SK-N-DZ (cell line): Measurements from ENCODE around the gene SGCD.

Source experiments
- DNase-seq: peaks from one replicate; pipeline ENCODE4 v3.0.0-alpha.2; 2015; ENCODE audit warnings: low spot score

Gene SGCD

DNA sequence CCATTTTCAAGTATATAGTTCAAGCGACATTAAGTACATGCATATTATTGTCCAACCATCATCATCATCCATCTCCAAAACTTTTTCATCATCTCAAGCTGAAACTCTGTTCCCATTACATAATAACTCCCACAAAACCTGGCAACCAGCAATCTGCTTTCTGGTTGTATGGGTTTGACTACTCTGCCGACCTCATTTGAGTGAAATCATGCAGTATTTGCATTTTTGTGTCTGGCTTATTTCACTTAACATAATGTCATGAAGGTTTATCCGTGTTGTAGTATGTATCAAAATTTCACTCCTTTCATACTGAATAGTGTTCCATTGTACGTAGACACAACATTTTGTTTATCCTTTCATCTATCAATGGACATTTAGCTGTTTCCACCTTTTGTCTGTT lies 74.8 kb downstream of the SGCD start:
- DNase-seq: no peak

DNA sequence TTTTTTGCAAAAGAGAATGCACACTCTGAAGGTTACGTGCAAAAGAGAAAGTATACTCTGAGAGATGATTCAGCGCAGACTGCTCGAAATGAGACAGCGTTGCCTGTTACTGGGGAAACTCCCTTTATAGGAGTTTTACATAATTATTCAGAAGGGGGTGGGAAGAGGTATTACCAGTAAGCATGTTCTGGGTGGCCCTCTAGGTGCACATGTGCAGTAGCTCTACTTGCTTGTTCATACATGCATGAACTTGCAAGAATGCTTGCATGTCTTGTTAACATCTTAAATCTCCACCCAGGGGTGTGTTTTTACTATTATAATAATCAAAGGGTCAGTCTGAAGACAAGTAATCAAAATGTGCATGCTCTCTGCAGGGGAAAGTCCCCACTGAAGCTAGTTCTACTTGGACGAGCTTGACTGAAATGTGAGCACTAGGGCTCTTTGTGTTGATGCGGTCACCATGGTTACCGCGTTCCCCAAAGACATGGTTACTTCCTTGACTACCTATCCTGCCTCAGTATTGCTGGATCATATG lies 75.5 kb downstream of the SGCD start:
- DNase-seq: no peak

DNA sequence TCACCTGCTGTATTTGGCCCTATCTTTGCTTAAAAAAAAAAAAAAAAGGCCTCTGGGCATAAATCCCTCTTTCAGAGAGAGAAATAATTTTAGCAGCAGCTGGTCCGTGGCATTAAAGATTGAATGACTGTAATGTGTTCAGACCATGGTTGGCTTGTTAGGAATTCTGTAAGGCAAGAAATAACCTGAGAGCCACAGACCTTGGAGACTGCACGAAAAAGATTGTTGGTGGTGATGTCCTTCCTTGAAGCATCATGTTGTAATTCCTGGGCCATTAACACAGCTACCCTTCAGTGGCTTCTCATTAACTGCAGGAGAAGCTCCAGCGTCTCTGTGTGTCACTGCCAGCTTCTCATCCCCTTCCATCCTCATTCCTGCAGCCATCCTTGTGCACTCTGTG lies 79.0 kb downstream of the SGCD start:
- no peak for DNase-seq

DNA sequence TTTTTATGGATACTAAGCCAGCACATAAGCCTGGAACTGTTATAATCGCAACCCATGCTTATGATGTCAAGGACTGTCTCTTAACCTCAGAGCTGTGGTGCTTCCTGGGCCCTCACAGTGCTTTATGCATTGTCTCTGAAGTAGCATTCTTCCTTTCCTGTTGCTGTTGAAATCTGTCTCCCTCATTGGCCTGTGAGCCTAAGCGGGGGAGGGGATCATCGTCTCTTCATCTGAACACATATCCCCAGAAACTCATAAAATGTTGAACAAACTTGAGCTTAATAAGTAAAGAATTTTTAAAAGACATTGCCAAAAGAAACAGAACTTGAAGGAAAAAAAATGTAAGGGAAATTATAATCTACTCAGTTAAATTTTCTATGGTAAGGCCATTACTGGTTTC lies 80.3 kb downstream of the SGCD start:
- no peak for DNase-seq

DNA sequence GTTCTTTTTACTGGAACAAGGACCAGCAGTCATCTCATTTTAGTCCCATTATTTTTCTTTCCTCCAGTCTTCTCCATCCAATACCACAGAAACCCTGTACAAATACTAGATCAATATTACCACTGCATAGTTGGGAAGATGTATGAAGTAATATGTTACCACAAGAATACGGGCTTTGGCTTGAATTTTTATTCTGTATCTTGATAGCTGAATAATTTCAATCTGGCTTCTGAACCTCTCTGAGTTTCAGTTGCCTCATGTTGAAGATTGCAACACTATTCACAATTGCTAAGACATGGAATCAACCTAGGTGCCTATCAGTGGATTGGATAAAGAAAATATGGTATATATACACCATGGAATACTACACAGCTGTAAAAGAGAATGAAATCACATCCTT lies 82.9 kb downstream of the SGCD start:
- no peak for DNase-seq

- DNase-seq: no peak
These were observed 84.2 kb downstream of the SGCD start for GRCh38 chr5:156411185-156411613.

DNA sequence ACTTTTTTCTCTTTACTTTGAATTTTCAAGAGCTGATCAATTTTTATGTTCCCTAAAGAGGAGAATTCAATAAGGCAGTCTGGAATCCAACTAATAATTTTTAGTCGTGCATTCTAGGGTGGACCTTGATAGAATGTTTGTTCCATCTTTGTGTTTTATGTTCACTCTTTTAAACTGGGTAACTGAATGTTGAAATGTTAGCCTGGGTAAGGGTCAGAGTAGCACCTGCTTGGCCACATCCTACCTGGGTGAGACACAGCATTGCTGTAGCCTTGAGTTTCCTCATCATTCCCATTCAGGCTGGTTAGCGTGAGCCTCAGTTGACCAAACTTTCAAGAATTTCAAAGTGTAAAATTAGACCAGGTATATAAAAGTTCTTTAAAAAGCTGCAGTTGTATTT lies 85.0 kb downstream of the SGCD start:
- DNase-seq: no peak

DNA sequence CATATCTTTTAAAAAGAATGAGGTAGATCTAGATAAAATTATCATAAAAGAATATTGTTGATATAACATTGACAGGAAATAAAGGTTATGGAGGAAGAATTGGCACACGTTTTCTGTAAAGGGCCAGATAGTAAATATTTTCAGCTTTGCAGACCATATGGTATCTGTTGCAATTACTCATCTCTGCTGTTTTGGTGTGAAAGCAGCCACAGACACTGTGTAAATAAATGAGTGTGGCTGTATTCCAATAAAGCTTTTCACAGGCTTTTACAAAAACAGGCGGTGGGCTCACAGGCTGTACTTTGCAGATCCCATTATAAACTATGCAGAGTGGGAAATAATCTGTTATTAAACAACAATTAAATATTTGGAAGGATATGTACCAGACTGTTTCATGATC lies 87.4 kb downstream of the SGCD start:
- DNase-seq: no peak

GRCh38 chr5:156419661-156420060 lies 92.7 kb downstream of the SGCD start:
- DNase-seq: no peak

GRCh38 chr5:156420665-156421064 lies 93.7 kb downstream of the SGCD start:
- no peak for DNase-seq

- no peak for DNase-seq
These were observed 94.8 kb downstream of the SGCD start for GRCh38 chr5:156421798-156422197.

GRCh38 chr5:156423597-156423996 lies 96.6 kb downstream of the SGCD start:
- no peak for DNase-seq

DNA sequence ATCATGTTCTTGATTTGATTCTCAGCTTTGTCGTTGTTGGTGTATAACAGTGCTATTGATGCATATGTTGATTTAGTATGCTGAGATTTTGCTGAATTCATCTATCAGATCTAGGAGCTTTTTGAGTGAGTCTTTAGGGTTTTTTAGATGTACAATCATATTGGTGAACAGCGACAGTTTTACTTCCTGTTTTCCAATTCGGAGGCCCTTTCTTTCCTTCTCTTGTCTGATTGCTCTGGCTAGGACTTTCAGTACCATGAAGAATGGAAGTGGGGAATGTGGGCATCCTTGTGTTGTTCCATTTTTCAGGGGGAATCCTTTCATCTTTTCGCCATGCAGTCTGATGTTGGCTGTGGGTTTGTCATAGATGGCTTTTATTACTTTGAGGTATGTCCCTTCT lies 100.4 kb downstream of the SGCD start:
- no peak for DNase-seq

DNA sequence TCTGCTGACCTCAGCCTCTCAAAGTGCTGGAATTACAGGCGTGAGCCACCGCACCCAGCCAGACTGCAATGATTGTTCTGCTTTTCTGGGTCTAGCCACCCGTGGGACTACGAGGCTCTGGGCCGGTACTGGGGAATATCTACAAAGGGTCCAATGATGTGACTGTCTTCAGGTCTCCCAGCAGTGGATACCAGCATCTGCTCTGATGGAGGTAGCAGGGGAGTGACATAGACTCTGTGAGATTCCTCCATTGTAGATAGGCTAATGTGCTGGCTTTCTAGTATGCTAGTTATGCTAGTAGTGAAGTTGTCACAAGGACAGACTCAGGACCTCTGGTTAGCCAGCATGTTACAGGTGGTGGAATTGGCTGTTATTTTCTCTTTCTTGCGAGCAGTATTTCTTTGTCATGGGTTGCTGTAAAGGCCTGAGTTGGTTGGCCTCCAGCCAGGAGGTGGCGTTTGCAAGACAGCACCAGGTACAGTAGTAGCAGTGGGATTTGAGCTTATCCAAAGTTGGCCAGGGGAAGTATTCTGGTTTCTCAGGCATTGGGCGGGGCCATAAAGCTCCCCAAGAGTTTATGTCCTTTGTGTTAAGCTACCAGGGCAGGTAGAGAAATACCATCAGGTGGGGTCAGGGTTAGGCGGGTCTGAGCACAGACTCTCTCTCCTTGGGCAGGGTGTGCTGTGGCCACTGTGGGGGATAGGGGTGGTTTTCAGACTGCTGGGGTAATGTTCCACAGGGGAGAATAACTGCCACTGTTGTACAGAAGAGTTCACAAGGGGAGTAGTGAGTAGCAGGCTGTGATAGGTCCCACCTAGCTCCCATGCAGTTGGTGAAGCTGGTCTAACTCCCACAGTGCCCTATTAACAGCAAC lies 105.2 kb downstream of the SGCD start:
- DNase-seq: no peak

DNA sequence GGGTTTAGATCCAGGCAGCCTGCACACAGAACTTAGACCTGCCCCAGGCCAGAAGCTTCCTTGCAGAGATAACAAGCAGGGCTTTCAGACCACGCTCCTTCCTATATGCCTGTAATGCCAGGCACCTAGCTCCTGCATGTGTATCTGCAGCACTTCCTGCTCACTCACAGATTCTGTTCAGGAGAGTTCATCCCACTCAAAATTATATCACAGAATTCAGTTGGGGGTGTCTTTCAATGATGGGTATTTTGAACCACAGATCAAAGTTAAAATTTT lies 105.8 kb downstream of the SGCD start:
- no peak for DNase-seq

GRCh38 chr5:156434471-156434870 lies 107.5 kb downstream of the SGCD start:
- no peak for DNase-seq

GRCh38 chr5:156435101-156435500 lies 108.1 kb downstream of the SGCD start:
- DNase-seq: no peak

- no peak for DNase-seq
These were observed 111.1 kb downstream of the SGCD start for GRCh38 chr5:156438076-156438475.

GRCh38 chr5:156444753-156445291 lies 117.9 kb downstream of the SGCD start:
- DNase-seq: no peak

DNA sequence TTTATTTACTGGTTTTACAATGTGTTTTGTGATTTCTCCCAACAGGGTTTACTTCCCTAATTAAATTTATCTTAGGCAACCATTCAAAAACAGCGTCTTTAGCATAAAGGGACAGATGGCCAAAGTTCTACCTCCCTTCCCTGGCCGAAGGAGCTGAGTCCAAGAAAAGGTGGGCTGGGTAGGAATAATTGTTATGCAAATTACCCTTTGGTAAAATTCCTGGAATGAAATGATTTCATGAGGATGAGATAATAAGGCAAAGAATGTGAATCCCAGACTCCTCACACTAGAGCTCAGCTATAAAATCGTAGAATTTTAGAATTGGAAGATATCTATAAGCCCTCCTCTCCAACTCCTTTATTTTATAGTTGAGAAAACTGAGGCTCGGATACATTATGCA lies 119.6 kb downstream of the SGCD start:
- no peak for DNase-seq

- no peak for DNase-seq
These were observed 123.8 kb downstream of the SGCD start for GRCh38 chr5:156450778-156451177.

DNA sequence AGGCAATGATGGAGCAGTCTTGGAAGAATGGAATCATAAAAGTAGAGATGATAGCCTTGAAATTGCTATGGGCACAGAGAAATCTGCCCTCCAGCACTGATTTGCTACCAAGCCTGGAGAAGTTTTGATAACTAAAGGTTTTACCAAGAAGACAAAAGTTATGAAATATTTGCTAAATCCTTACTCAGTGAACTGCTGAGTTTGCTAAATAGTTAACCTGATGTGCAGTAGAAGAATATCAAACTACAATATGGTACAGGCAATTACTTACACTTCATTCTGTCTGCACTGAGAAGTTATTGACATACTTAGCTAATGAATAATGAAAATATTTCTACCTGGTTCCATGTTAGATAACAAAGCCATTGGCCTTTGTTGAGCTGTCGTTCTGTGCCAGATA lies 124.5 kb downstream of the SGCD start:
- no peak for DNase-seq

- DNase-seq: no peak
These were observed 129.9 kb downstream of the SGCD start for GRCh38 chr5:156456857-156457256.
